ENCODE measurements around the gene ZNF571. TPM values are rescaled to one million over a fixed set of nuclear protein-coding genes. Genes with fewer than 3 reads are reported as not detected.

Gene ZNF571
- total RNA-seq = 5.2 TPM
- polyA plus RNA-seq = 5.2 TPM
- long read RNA-seq, donor 1 = 0 reads
- long read RNA-seq, donor 2 = 0 reads
- long read RNA-seq, donor 3 = 0 reads
- long read RNA-seq, donor 4 = 0 reads
- long read RNA-seq, donor 5, partial matches to known transcripts = 0 of 2 reads
- long read RNA-seq, donor 5, other reads (novel, unspliced or antisense) = 0 of 2 reads
- long read RNA-seq, donor 6 = 0 reads
- long read RNA-seq, donor 7 = 0 reads
- long read RNA-seq, donor 8 = 0 reads
- long read RNA-seq, donor 9 = 0 reads
- long read RNA-seq, donor 10 = 0 reads

GRCh38 chr19:37594304-37594981 is at the start of gene ZNF571, which contains the start of gene ZNF540:
ZNF571 (minus strand) TSS chr19:37594792; CDS start chr19:37586676, 8,116 bp downstream.
ZNF540 (plus strand) TSS chr19:37594876; CDS start chr19:37598448, 3,572 bp downstream.
- under 1% methylated on average over 53 of the region's 53 CpGs for WGBS
- H3K4me1 ChIP-seq (ENCODE audit: control insufficient read depth in 2 of 2, insufficient read depth in 2 of 2, low read length in 2 of 2) = peaks cover 0 to 2% of the 10 kb centered on the region in 2 donors
- peak within 1 kb of the TSS; percentile 88 to 97 for H3K27ac ChIP-seq (ENCODE audit: low read depth in 1 of 2, low read length in 1 of 2)
- H3K27me3 ChIP-seq (ENCODE audit: control insufficient read depth in 2 of 2, insufficient read depth in 1 of 2, low read length in 1 of 2) = no peaks in the 10 kb centered on the region
- H3K9me3 ChIP-seq (ENCODE audit: control insufficient read depth in 2 of 2, insufficient read depth in 1 of 2, low read length in 1 of 2) = no peaks in the 10 kb centered on the region
- peak; percentile 82 to 95 (median 88) for DNase-seq (ENCODE audit: low read depth in 6 of 9, low spot score in 9 of 9)
- H3K4me3 ChIP-seq (ENCODE audit: low read length in 2 of 2) = peak within 1 kb of the TSS; percentile 75 to 87
- peaks cover 0 to 4% of the 10 kb centered on the region in 2 donors for H3K36me3 ChIP-seq (ENCODE audit: control insufficient read depth in 2 of 2, insufficient read depth in 2 of 2, low read length in 1 of 2)

DNA sequence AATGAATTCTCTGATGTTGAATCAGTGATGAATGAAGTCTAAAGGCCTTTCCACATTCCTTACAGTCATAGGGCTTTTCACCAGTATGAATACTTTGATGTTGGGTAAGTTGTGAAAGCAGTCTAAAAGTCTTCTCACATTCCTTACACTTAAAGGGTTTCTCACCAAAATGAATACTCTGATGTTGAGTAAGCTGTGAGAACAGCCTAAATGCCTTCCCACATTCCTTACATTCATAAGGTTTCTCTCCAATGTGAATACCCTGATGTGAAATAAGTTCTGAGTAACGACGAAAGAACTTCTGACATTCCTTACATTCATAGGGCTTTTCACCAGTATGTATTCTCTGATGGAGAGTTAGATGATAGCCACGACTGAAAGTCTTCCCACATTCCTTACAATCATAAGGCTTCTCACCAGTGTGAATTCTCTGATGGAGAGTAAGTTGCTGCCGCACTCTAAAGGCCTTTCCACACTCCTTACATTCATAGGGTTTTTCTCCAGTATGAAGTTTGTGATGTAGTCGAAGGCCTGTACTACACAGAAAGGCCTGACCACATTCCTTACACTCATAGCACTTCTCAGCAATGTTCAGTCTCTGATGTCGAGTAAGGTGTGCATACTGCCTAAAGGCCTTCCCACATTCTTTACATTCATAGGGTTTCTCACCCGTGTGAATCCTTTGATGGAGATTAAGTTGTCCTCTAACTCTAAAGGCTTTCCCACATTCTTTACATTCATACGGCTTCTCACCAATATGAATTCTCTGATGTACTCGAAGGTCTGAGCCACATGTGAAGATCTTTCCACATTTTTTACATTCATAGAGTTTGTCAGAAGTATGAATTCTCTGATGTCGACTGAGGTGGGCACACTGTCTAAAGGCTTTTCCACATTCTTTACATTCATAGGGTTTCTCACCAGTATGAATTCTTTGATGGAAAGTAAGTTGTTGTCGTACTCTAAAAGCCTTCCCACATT is 40.8 kb upstream of the ZNF571 start:
- peaks cover 7 to 20% of the 10 kb centered on the region in 2 donors for H3K9me3 ChIP-seq (ENCODE audit: control insufficient read depth in 2 of 2, insufficient read depth in 1 of 2, low read length in 1 of 2)
- no peaks in the 10 kb centered on the region for H3K4me1 ChIP-seq (ENCODE audit: control insufficient read depth in 2 of 2, insufficient read depth in 2 of 2, low read length in 2 of 2)
- H3K27ac ChIP-seq (ENCODE audit: low read depth in 1 of 2, low read length in 1 of 2) = no peak overlapping the region
- H3K36me3 ChIP-seq (ENCODE audit: control insufficient read depth in 2 of 2, insufficient read depth in 2 of 2, low read length in 1 of 2) = peaks cover 13 to 19% of the 10 kb centered on the region in 2 donors
- H3K4me3 ChIP-seq (ENCODE audit: low read length in 2 of 2) = no peak overlapping the region
- H3K27me3 ChIP-seq (ENCODE audit: control insufficient read depth in 2 of 2, insufficient read depth in 1 of 2, low read length in 1 of 2) = no peaks in the 10 kb centered on the region
- no peak for DNase-seq (ENCODE audit: low read depth in 6 of 9, low spot score in 9 of 9)
- 98% methylated on average over 11 of the region's 11 CpGs for WGBS

- peaks cover 0 to 2% of the 10 kb centered on the region in 2 donors for H3K4me1 ChIP-seq (ENCODE audit: control insufficient read depth in 2 of 2, insufficient read depth in 2 of 2, low read length in 2 of 2)
- H3K27me3 ChIP-seq (ENCODE audit: control insufficient read depth in 2 of 2, insufficient read depth in 1 of 2, low read length in 1 of 2) = no peaks in the 10 kb centered on the region
- H3K9me3 ChIP-seq (ENCODE audit: control insufficient read depth in 2 of 2, insufficient read depth in 1 of 2, low read length in 1 of 2) = no peaks in the 10 kb centered on the region
- H3K4me3 ChIP-seq (ENCODE audit: low read length in 2 of 2) = peak overlapping the region; percentile 75 to 87
- DNase-seq (ENCODE audit: low read depth in 6 of 9, low spot score in 9 of 9) = peak in 2 of 9 donors; percentile 1 to 6
- WGBS = under 1% methylated on average over 20 of the region's 20 CpGs
- peak overlapping the region; percentile 4 to 97 for H3K27ac ChIP-seq (ENCODE audit: low read depth in 1 of 2, low read length in 1 of 2)
- peaks cover 0 to 4% of the 10 kb centered on the region in 2 donors for H3K36me3 ChIP-seq (ENCODE audit: control insufficient read depth in 2 of 2, insufficient read depth in 2 of 2, low read length in 1 of 2)
Observed at GRCh38 chr19:37594982-37595382, 390 bp upstream of the ZNF571 start.

- Histone ChIP-seq H3K36me3 (ENCODE audit: control insufficient read depth in 2 of 2, insufficient read depth in 2 of 2, low read length in 1 of 2) (peaks cover 0 to 4% of the 10 kb centered on the region in 2 donors), H3K27me3 (ENCODE audit: control insufficient read depth in 2 of 2, insufficient read depth in 1 of 2, low read length in 1 of 2) (no peaks in the 10 kb centered on the region), H3K4me1 (ENCODE audit: control insufficient read depth in 2 of 2, insufficient read depth in 2 of 2, low read length in 2 of 2) (peaks cover 0 to 2% of the 10 kb centered on the region in 2 donors), H3K4me3 (ENCODE audit: low read length in 2 of 2) (peak overlapping the region; percentile 75 to 87), H3K27ac (ENCODE audit: low read depth in 1 of 2, low read length in 1 of 2) (peak overlapping the region; percentile 88 to 97), H3K9me3 (ENCODE audit: control insufficient read depth in 2 of 2, insufficient read depth in 1 of 2, low read length in 1 of 2) (no peaks in the 10 kb centered on the region)
- peak in 3 of 9 donors; percentile 26 to 43 (median 34) for DNase-seq (ENCODE audit: low read depth in 6 of 9, low spot score in 9 of 9)
- WGBS = 2% methylated on average over 9 of the region's 9 CpGs
Observed at GRCh38 chr19:37593996-37594303, 642 bp downstream of the ZNF571 start.

- Histone ChIP-seq H3K4me1 (ENCODE audit: control insufficient read depth in 2 of 2, insufficient read depth in 2 of 2, low read length in 2 of 2) (no peaks in the 10 kb centered on the region), H3K36me3 (ENCODE audit: control insufficient read depth in 2 of 2, insufficient read depth in 2 of 2, low read length in 1 of 2) (peaks cover 0 to 45% of the 10 kb centered on the region in 2 donors), H3K4me3 (ENCODE audit: low read length in 2 of 2) (no peak overlapping the region), H3K27me3 (ENCODE audit: control insufficient read depth in 2 of 2, insufficient read depth in 1 of 2, low read length in 1 of 2) (no peaks in the 10 kb centered on the region), H3K27ac (ENCODE audit: low read depth in 1 of 2, low read length in 1 of 2) (no peak overlapping the region), H3K9me3 (ENCODE audit: control insufficient read depth in 2 of 2, insufficient read depth in 1 of 2, low read length in 1 of 2) (peaks cover 8 to 18% of the 10 kb centered on the region in 2 donors)
- DNase-seq (ENCODE audit: low read depth in 6 of 9, low spot score in 9 of 9) = no peak
- 92% methylated on average over 2 of the region's 2 CpGs for WGBS
Observed at GRCh38 chr19:37583340-37583739, 11.3 kb downstream of the ZNF571 start.

DNA sequence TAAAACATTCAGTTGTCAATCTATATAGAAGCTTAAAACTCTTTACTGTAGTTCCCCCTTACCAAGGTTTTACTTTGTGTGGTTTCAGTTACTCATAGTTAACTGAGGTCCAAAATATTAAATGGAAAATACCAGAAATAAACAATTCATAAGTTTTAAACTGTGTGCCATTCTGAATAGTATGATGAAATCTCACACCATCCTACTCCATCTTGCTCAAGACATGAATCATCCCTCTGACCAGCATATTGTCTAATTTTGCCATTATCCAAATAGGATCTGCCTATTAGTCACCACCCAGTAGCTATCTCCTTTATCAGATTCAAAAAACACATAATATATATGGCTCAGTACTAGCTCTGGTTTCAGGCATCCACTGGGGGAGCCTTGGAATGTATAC is 22.4 kb downstream of the ZNF571 start:
- Histone ChIP-seq H3K9me3 (ENCODE audit: control insufficient read depth in 2 of 2, insufficient read depth in 1 of 2, low read length in 1 of 2) (peaks cover 5 to 6% of the 10 kb centered on the region in 2 donors), H3K4me1 (ENCODE audit: control insufficient read depth in 2 of 2, insufficient read depth in 2 of 2, low read length in 2 of 2) (no peaks in the 10 kb centered on the region), H3K27me3 (ENCODE audit: control insufficient read depth in 2 of 2, insufficient read depth in 1 of 2, low read length in 1 of 2) (no peaks in the 10 kb centered on the region), H3K27ac (ENCODE audit: low read depth in 1 of 2, low read length in 1 of 2) (no peak overlapping the region), H3K4me3 (ENCODE audit: low read length in 2 of 2) (no peak overlapping the region), H3K36me3 (ENCODE audit: control insufficient read depth in 2 of 2, insufficient read depth in 2 of 2, low read length in 1 of 2) (peaks cover 0 to 3% of the 10 kb centered on the region in 2 donors)
- DNase-seq (ENCODE audit: low read depth in 6 of 9, low spot score in 9 of 9) = no peak

- Histone ChIP-seq H3K4me3 (ENCODE audit: low read length in 2 of 2) (no peak overlapping the region), H3K36me3 (ENCODE audit: control insufficient read depth in 2 of 2, insufficient read depth in 2 of 2, low read length in 1 of 2) (no peaks in the 10 kb centered on the region), H3K27ac (ENCODE audit: low read depth in 1 of 2, low read length in 1 of 2) (no peak overlapping the region), H3K27me3 (ENCODE audit: control insufficient read depth in 2 of 2, insufficient read depth in 1 of 2, low read length in 1 of 2) (no peaks in the 10 kb centered on the region), H3K4me1 (ENCODE audit: control insufficient read depth in 2 of 2, insufficient read depth in 2 of 2, low read length in 2 of 2) (no peaks in the 10 kb centered on the region), H3K9me3 (ENCODE audit: control insufficient read depth in 2 of 2, insufficient read depth in 1 of 2, low read length in 1 of 2) (peaks cover 3 to 17% of the 10 kb centered on the region in 2 donors)
- DNase-seq (ENCODE audit: low read depth in 6 of 9, low spot score in 9 of 9) = peak in 1 of 9 donors; percentile 6
Observed at GRCh38 chr19:37565370-37565669, 29.3 kb downstream of the ZNF571 start.

DNA sequence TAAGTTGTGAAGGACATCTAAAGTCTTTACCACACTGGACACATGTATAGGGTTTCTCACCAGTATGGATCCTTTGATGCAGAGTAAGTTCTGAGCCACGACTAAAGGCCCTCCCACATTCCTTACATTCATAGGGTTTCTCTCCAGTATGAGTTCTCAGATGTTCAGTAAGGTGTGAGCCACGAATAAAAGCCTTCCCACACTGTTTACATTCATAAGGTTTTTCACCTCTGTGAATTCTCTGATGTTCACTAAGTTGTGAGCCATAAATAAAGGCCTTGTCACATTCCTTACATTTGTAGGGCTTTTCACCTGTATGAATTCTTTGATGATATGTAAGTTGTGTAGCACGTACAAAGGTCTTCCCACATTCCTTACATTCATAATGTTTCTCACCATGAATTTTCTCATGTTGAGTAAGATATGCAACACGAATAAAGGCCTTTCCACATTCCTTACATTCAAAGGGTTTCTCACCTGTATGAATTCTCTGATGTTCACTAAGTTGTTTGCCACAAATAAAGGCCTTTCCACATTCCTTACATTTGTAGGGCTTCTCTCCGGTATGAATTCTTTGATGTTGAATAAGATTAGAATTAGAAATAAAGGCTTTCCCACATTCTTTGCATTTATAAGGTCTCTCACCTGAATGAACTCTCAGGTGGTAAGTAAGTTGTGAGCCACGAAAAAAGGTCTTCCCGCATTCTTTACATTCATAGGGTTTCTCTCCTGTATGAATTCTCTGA is 29.8 kb downstream of the ZNF571 start:
- peak in 1 of 9 donors; percentile 3 for DNase-seq (ENCODE audit: low read depth in 6 of 9, low spot score in 9 of 9)
- no peaks in the 10 kb centered on the region for H3K4me1 ChIP-seq (ENCODE audit: control insufficient read depth in 2 of 2, insufficient read depth in 2 of 2, low read length in 2 of 2)
- no peaks in the 10 kb centered on the region for H3K27me3 ChIP-seq (ENCODE audit: control insufficient read depth in 2 of 2, insufficient read depth in 1 of 2, low read length in 1 of 2)
- H3K27ac ChIP-seq (ENCODE audit: low read depth in 1 of 2, low read length in 1 of 2) = no peak overlapping the region
- H3K4me3 ChIP-seq (ENCODE audit: low read length in 2 of 2) = no peak overlapping the region
- H3K9me3 ChIP-seq (ENCODE audit: control insufficient read depth in 2 of 2, insufficient read depth in 1 of 2, low read length in 1 of 2) = peaks cover 3 to 17% of the 10 kb centered on the region in 2 donors
- no peaks in the 10 kb centered on the region for H3K36me3 ChIP-seq (ENCODE audit: control insufficient read depth in 2 of 2, insufficient read depth in 2 of 2, low read length in 1 of 2)
- WGBS = 97% methylated on average over 7 of the region's 7 CpGs
